Measurements from ENCODE around the gene CNTN4.

The CNTN4 gene

DNA sequence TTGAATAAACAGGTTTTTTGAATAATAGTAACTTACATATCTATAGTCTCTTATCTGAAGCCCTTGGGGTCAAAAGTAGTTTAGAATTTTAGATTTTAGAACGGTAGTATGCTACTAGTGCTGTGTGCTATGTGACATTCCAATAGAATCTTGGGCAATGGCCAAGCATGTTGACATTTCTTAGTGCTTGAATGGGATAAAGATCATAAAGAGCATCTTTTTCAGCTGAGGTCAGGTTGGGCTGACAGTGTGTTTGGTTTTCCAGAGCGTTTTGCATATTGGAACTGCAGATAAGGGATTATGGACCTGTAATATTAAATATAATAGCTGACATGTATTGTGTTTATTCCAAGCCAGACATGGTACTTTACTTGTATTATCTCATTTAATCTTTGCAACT lies 32.1 kb downstream of the CNTN4 start:
- Histone ChIP-seq H3K27ac (no peak overlapping the region), H3K9ac (ENCODE audit: insufficient read length) (no peak overlapping the region), H3K4me3 (no peak overlapping the region), H3K36me3 (ENCODE audit: insufficient read depth, low read length) (no peaks in the 10 kb centered on the region), H3K9me3 (ENCODE audit: low read depth, low read length) (no peaks in the 10 kb centered on the region)
- TF ChIP-seq FOXP2 (optimal IDR thresholded peaks at IDR 0.05; ENCODE audit: control extremely low read depth, extremely low read length, insufficient read depth), result no peak
- no peak for TF ChIP-seq POLR2AphosphoS5 (IDR thresholded peaks at IDR 0.05; ENCODE audit: borderline replicate concordance, low read depth, low read length)
- no peak for TF ChIP-seq EZH2 (IDR thresholded peaks at IDR 0.05)
- no peak for DNase-seq (ENCODE audit: low read depth, low spot score)

DNA sequence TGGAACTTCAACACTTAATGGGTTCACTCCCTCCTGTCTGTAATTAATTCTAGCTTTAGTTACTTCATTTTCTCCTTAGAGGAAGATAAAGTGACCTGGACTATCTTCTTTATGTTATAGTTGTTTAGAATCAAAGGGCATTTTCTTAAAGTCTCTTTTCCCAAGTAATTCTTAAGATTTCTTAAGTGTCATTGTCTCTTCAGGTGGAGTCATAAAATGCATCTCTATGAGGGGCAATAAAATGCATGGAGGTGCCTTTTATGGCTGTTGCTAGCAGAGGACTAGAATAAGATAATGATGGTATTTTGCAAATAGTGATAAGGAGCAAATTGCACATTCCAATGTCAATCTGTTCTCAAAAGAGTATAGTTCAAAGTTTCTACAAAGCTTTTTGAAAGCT lies 34.5 kb downstream of the CNTN4 start:
- DNase-seq (ENCODE audit: low read depth, low spot score), result no peak
- Histone ChIP-seq H3K4me3 (no peak overlapping the region), H3K27ac (no peak overlapping the region), H3K9me3 (ENCODE audit: low read depth, low read length) (no peaks in the 10 kb centered on the region), H3K9ac (ENCODE audit: insufficient read length) (no peak overlapping the region), H3K36me3 (ENCODE audit: insufficient read depth, low read length) (no peaks in the 10 kb centered on the region)
- no peak for TF ChIP-seq FOXP2 (optimal IDR thresholded peaks at IDR 0.05; ENCODE audit: control extremely low read depth, extremely low read length, insufficient read depth)
- TF ChIP-seq POLR2AphosphoS5 (IDR thresholded peaks at IDR 0.05; ENCODE audit: borderline replicate concordance, low read depth, low read length), result no peak
- no peak for TF ChIP-seq EZH2 (IDR thresholded peaks at IDR 0.05)

DNA sequence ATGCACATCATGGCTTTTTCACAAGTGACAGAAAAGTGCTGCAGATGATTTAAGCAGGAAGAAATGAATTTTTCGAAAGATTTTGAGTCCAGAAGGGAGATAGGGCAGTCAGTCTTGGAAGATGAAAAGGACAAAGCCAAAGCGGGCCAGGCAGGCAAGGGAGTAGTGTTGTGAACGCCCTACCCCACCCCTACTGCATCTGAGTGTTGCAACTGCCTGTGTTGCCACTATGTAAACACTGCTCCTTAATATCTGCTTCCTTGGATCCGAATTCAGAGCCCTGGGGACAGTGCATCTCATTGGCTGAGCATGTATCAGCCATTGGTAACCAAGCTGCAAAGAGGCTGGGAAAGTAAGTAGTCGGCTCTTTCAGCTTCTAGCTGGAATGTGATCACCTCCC lies 39.0 kb downstream of the CNTN4 start:
- TF ChIP-seq POLR2AphosphoS5 (IDR thresholded peaks at IDR 0.05; ENCODE audit: borderline replicate concordance, low read depth, low read length) (no peak), FOXP2 (optimal IDR thresholded peaks at IDR 0.05; ENCODE audit: control extremely low read depth, extremely low read length, insufficient read depth) (no peak), EZH2 (IDR thresholded peaks at IDR 0.05) (no peak)
- no peak for DNase-seq (ENCODE audit: low read depth, low spot score)
- Histone ChIP-seq H3K9ac (ENCODE audit: insufficient read length) (no peak overlapping the region), H3K36me3 (ENCODE audit: insufficient read depth, low read length) (no peaks in the 10 kb centered on the region), H3K4me3 (no peak overlapping the region), H3K27ac (no peak overlapping the region), H3K9me3 (ENCODE audit: low read depth, low read length) (no peaks in the 10 kb centered on the region)

DNA sequence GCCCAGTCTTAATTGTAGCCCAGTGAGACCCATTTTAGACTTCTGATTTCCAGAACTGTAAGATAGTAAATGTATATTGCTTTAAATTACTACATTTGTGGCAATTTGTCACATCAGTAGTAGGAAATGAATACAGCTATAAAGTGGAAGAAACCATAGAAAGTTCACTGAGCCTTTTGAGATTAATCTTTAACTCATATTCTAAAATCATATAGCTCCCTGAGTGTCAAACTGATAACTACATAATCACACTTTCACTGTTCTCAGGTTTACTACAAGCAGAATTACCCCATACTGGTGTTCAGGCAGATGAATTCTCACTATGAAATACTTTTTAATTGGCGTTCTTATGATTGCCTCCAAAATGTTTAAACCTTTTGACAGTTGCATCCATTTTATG lies 42.8 kb downstream of the CNTN4 start:
- Histone ChIP-seq H3K9ac (ENCODE audit: insufficient read length) (no peak overlapping the region), H3K4me3 (no peak overlapping the region), H3K9me3 (ENCODE audit: low read depth, low read length) (no peaks in the 10 kb centered on the region), H3K36me3 (ENCODE audit: insufficient read depth, low read length) (no peaks in the 10 kb centered on the region), H3K27ac (no peak overlapping the region)
- TF ChIP-seq FOXP2 (optimal IDR thresholded peaks at IDR 0.05; ENCODE audit: control extremely low read depth, extremely low read length, insufficient read depth), result no peak
- no peak for TF ChIP-seq EZH2 (IDR thresholded peaks at IDR 0.05)
- TF ChIP-seq POLR2AphosphoS5 (IDR thresholded peaks at IDR 0.05; ENCODE audit: borderline replicate concordance, low read depth, low read length), result no peak
- no peak for DNase-seq (ENCODE audit: low read depth, low spot score)

DNA sequence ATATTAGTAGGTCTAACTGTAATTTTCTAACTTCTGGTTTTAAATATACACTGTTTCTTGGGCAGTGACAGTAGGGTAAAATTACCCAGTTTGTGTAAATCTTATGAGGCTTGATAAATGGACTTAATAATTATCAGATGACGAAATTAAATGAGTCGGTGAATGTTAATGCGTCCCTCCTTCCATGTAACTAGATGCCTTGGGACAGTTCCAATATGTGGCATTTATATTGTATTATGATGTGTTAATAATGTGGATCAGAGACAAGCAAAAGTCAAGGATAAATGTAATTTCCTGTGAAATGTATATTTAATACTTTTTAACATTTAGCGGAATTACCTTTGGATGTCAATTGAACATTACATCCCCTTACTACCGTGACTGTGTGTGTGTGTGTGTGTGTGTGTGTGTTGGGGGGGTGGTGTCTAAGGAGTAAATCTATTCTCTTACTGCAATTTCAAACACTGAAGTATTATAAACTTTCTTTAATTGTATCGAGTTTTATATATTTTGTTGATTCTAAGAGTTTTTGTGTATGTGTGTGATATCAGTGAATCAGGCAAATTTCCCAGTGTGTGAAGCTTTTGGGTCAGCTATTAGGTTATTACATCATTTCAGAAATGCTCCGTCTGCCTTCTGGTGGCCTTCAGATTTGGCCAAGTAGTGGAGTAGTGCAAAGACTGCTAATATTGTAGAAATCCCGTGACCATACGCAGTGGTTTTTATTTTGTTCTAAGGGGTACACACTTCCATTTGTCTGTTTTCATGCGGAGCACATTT lies 50.1 kb downstream of the CNTN4 start:
- no peak for TF ChIP-seq FOXP2 (optimal IDR thresholded peaks at IDR 0.05; ENCODE audit: control extremely low read depth, extremely low read length, insufficient read depth)
- no peak for TF ChIP-seq POLR2AphosphoS5 (IDR thresholded peaks at IDR 0.05; ENCODE audit: borderline replicate concordance, low read depth, low read length)
- no peak for TF ChIP-seq EZH2 (IDR thresholded peaks at IDR 0.05)
- H3K9ac ChIP-seq (ENCODE audit: insufficient read length), result no peak overlapping the region
- no peak for DNase-seq (ENCODE audit: low read depth, low spot score)
- H3K4me3 ChIP-seq, result no peak overlapping the region
- H3K27ac ChIP-seq, result no peak overlapping the region
- H3K36me3 ChIP-seq (ENCODE audit: insufficient read depth, low read length), result no peaks in the 10 kb centered on the region
- H3K9me3 ChIP-seq (ENCODE audit: low read depth, low read length), result no peaks in the 10 kb centered on the region

DNA sequence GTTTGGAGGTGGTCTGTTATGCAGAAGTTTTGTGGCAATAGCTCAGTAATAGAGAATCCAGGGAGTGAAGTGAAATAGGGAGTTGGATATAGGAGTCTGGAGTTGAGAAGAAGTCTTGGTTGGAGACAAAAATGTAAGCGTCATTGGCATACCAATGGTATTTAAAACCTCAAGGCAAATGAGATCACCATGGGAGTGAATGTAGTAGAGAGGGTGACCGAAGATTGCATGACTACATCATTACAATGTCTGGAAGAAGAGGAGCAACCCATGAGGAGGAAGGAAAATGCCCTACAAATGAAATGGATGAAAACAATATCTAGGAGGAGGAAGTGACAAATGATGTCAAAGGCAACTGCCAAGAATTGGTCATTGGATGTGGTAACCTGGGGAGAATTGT lies 54.4 kb downstream of the CNTN4 start:
- Histone ChIP-seq H3K36me3 (ENCODE audit: insufficient read depth, low read length) (no peaks in the 10 kb centered on the region), H3K4me3 (no peak overlapping the region), H3K9ac (ENCODE audit: insufficient read length) (no peak overlapping the region), H3K27ac (no peak overlapping the region), H3K9me3 (ENCODE audit: low read depth, low read length) (no peaks in the 10 kb centered on the region)
- DNase-seq (ENCODE audit: low read depth, low spot score), result no peak
- TF ChIP-seq EZH2 (IDR thresholded peaks at IDR 0.05), result no peak
- no peak for TF ChIP-seq FOXP2 (optimal IDR thresholded peaks at IDR 0.05; ENCODE audit: control extremely low read depth, extremely low read length, insufficient read depth)
- no peak for TF ChIP-seq POLR2AphosphoS5 (IDR thresholded peaks at IDR 0.05; ENCODE audit: borderline replicate concordance, low read depth, low read length)

DNA sequence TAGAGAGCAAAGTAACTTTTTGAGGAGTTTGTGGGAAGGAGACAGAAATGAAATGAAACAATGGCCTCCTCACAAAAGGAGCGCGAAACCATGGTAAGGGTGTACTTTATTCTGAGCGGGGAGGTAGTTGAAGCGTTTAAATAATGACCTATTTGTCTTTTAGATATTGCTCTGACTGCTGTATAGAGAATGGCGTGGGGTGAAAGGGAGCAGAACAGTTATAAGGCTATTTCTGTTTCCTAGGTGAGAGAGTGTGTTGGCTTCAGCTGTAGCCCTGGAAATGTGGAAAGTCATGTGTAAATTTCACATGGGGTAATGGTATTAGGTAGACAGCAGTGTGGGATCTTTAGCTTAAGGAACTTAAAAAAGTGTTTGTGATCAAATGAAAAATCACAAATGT lies 54.9 kb downstream of the CNTN4 start:
- TF ChIP-seq FOXP2 (optimal IDR thresholded peaks at IDR 0.05; ENCODE audit: control extremely low read depth, extremely low read length, insufficient read depth), result no peak
- no peak for TF ChIP-seq EZH2 (IDR thresholded peaks at IDR 0.05)
- TF ChIP-seq POLR2AphosphoS5 (IDR thresholded peaks at IDR 0.05; ENCODE audit: borderline replicate concordance, low read depth, low read length), result no peak
- no peak overlapping the region for H3K4me3 ChIP-seq
- no peak for DNase-seq (ENCODE audit: low read depth, low spot score)
- no peaks in the 10 kb centered on the region for H3K36me3 ChIP-seq (ENCODE audit: insufficient read depth, low read length)
- no peaks in the 10 kb centered on the region for H3K9me3 ChIP-seq (ENCODE audit: low read depth, low read length)
- no peak overlapping the region for H3K27ac ChIP-seq
- no peak overlapping the region for H3K9ac ChIP-seq (ENCODE audit: insufficient read length)

DNA sequence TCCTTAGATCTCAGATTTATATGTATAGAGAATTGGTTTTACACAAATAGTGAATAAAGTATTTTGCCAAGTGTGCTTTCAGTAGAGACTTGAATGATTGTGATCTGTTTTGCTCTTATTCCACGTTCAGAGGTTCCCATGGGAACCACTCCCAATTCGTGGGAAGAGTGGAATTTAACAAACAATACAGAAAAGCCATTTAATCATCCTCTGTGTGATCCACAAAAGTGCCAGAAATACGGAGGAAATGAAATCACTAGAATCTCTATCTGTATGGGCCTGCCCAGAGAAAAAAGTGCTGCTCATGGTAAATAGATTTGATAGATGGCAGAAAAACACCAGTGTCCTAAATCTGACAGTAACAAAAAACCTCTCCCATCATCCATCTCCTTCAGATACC lies 56.0 kb downstream of the CNTN4 start:
- H3K9ac ChIP-seq (ENCODE audit: insufficient read length), result no peak overlapping the region
- TF ChIP-seq FOXP2 (optimal IDR thresholded peaks at IDR 0.05; ENCODE audit: control extremely low read depth, extremely low read length, insufficient read depth), result no peak
- TF ChIP-seq POLR2AphosphoS5 (IDR thresholded peaks at IDR 0.05; ENCODE audit: borderline replicate concordance, low read depth, low read length), result no peak
- TF ChIP-seq EZH2 (IDR thresholded peaks at IDR 0.05), result no peak
- no peaks in the 10 kb centered on the region for H3K36me3 ChIP-seq (ENCODE audit: insufficient read depth, low read length)
- H3K4me3 ChIP-seq, result no peak overlapping the region
- no peak overlapping the region for H3K27ac ChIP-seq
- H3K9me3 ChIP-seq (ENCODE audit: low read depth, low read length), result no peaks in the 10 kb centered on the region
- DNase-seq (ENCODE audit: low read depth, low spot score), result no peak

Data from SK-N-MC (cell line).